GM23338 (cell line): ENCODE results near the gene ZNF322. TPM values are rescaled to one million over a fixed set of nuclear protein-coding genes. Genes with fewer than 3 reads are reported as not detected.

Experiments
- ATAC-seq: fragments of 200-7000 bp; cut with Tn5 transposase; 3 replicates; pipeline ENCODE4 v1.9.1; 2020
- DNase-seq: peaks from one replicate; pipeline ENCODE4 v3.0.0-alpha.2; 2015; ENCODE audit warnings: low spot score
- H2AFZ ChIP-seq: fragments of 200-600 bp; sonication (generic); 2 replicates; pipeline ENCODE4 v1.8.0; 2016; ENCODE audit warnings: antibody characterized with exemption, mild to moderate bottlenecking, moderate library complexity
- H3F3A ChIP-seq: fragments of 200-600 bp; sonication (generic); replicated peaks from 2 replicates; pipeline ENCODE4 v1.8.0; 2017; ENCODE audit warnings: antibody characterized with exemption, mixed run types, low read depth
- H3K27ac ChIP-seq: fragments of 200-600 bp; sonication (generic); 2 replicates; pipeline ENCODE4 v1.6.1; 2016; ENCODE audit warnings: low read depth
- H3K27me3 ChIP-seq: fragments of 200-600 bp; sonication (generic); 2 replicates; pipeline ENCODE4 v1.8.0; 2016; ENCODE audit warnings: mild to moderate bottlenecking, mixed run types, moderate library complexity; ENCODE audit not compliant: insufficient read depth
- H3K36me3 ChIP-seq: fragments of 200-600 bp; sonication (generic); 2 replicates; pipeline ENCODE4 v1.8.0; 2016; ENCODE audit warnings: mild to moderate bottlenecking; ENCODE audit not compliant: insufficient read depth
- H3K4me1 ChIP-seq: fragments of 200-600 bp; sonication (generic); 2 replicates; pipeline ENCODE4 v1.8.0; 2016; ENCODE audit warnings: mild to moderate bottlenecking, moderate library complexity; ENCODE audit not compliant: insufficient read depth
- H3K4me2 ChIP-seq: fragments of 200-600 bp; sonication (generic); 2 replicates; pipeline ENCODE4 v1.7.1; 2017; ENCODE audit warnings: mixed run types
- H3K4me3 ChIP-seq: fragments of 200-600 bp; sonication (generic); 2 replicates; pipeline ENCODE4 v1.6.1; 2016; ENCODE audit warnings: mixed run types
- H3K79me2 ChIP-seq: fragments of 200-600 bp; sonication (generic); replicated peaks from 2 replicates; pipeline ENCODE4 v1.8.0; 2017; ENCODE audit warnings: mild to moderate bottlenecking; ENCODE audit not compliant: insufficient read depth
- H3K9me2 ChIP-seq: fragments of 200-600 bp; sonication (generic); 2 replicates; pipeline ENCODE4 v1.8.0; 2017; ENCODE audit not compliant: insufficient read depth
- H4K20me1 ChIP-seq: fragments of 200-600 bp; sonication (generic); replicated peaks from 2 replicates; pipeline ENCODE4 v1.8.0; 2017; ENCODE audit warnings: mild to moderate bottlenecking; ENCODE audit not compliant: insufficient read depth
- H3K27ac Mint-ChIP-seq: 2 replicates; pipeline ENCODE4 v1.8.0; 2020; ENCODE audit warnings: inconsistent platforms, mild to moderate bottlenecking, moderate library complexity, mixed read lengths
- H3K27me3 Mint-ChIP-seq: 3 replicates; pipeline ENCODE4 v1.8.0; 2022; ENCODE audit warnings: low read depth, mild to moderate bottlenecking, moderate library complexity, mixed read lengths, inconsistent platforms; ENCODE audit not compliant: insufficient read depth, poor library complexity
- H3K36me3 Mint-ChIP-seq: 3 replicates; pipeline ENCODE4 v1.8.0; 2021; ENCODE audit warnings: low read depth, mild to moderate bottlenecking, inconsistent platforms, moderate library complexity, mixed read lengths
- H3K4me1 Mint-ChIP-seq: 3 replicates; pipeline ENCODE4 v1.8.0; 2020; ENCODE audit warnings: mild to moderate bottlenecking, inconsistent platforms, mixed read lengths
- H3K4me3 Mint-ChIP-seq: 3 replicates; pipeline ENCODE4 v1.8.0; 2021; ENCODE audit warnings: moderate library complexity, mild to moderate bottlenecking, inconsistent platforms, mixed read lengths
- H3K9me3 Mint-ChIP-seq: 3 replicates; pipeline ENCODE4 v1.8.0; 2020; ENCODE audit warnings: moderate library complexity, mild to moderate bottlenecking, inconsistent platforms, mixed read lengths
- CREB1 ChIP-seq: fragments of 250-450 bp; sonication (Bioruptor Pico); IDR thresholded peaks from 2 replicates; pipeline ENCODE4 v1.5.0; 2020; ENCODE audit warnings: low read depth, mild to moderate bottlenecking, moderate library complexity
- EZH2 ChIP-seq: fragments of 200-600 bp; sonication (generic); IDR thresholded peaks from one replicate; pipeline ENCODE4 v1.8.0; 2017; ENCODE audit warnings: antibody characterized with exemption, mild to moderate bottlenecking, low read depth; ENCODE audit not compliant: unreplicated experiment
- EZH2phosphoT487 ChIP-seq: fragments of 200-600 bp; sonication (generic); IDR thresholded peaks from one replicate; pipeline ENCODE4 v1.8.1; 2018; ENCODE audit warnings: antibody characterized with exemption; ENCODE audit not compliant: unreplicated experiment
- NANOG ChIP-seq: IDR thresholded peaks from 2 replicates; pipeline ENCODE4 v1.6.1; 2016; ENCODE audit warnings: antibody characterized with exemption, borderline replicate concordance
- STAT1 ChIP-seq: IDR thresholded peaks from one replicate; pipeline ENCODE4 v1.6.1; 2016; ENCODE audit warnings: antibody characterized with exemption; ENCODE audit not compliant: unreplicated experiment
- ZNF114 ChIP-seq: fragments of 250-450 bp; sonication (Bioruptor Pico); IDR thresholded peaks from 2 replicates; pipeline ENCODE4 v1.5.0; 2020; ENCODE audit warnings: mild to moderate bottlenecking, moderate library complexity
- ZNF331 ChIP-seq: fragments of 250-450 bp; sonication (Bioruptor Pico); IDR thresholded peaks from 2 replicates; pipeline ENCODE4 v1.5.0; 2020; ENCODE audit warnings: low read depth, mild to moderate bottlenecking, moderate library complexity
- polyA plus RNA-seq: library from polyadenylated mRNA; unstranded; fragments of >200 nt; fragmentation: Nextera tagmentation; extraction: Ambion mirVana; gene quantifications from 2 replicates; pipeline ENCODE4 v1.2.1, GENCODE V29; 2016
- total RNA-seq: library from RNA; depleted of rRNA; stranded (reverse); fragments of >200 nt; shearing (Covaris generic); gene quantifications from 2 replicates; pipeline ENCODE4 v1.2.3, GENCODE V29; 2014
- TF ChIP-seq, protein P1 (sequence below): IDR thresholded peaks from one replicate; pipeline ENCODE4 v1.6.1; 2018; ENCODE audit warnings: antibody characterized with exemption; ENCODE audit not compliant: unreplicated experiment

The ZNF322 gene
- total and polyA plus RNA-seq, 2 experiments from 2014 or later: 43.3 to 61.0 TPM

DNA sequence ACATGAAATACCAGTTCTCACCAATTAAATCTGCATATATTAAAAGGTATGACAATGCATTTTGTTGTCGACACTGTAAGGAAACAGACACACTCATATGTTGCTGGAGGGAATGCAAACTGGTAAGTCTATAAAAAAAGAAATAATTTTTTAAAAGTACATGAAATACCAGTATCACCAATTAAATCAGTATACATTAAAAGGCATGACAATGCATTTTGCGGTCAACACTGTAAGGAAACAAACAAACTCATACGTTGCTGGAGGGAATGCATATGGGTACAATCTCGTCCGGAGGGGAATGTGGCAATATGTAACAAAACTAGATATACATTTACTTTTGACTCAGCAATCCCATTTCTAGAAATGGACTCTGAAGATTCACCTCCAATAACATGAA lies 6.5 kb downstream of the ZNF322 start:
- Mint-ChIP-seq H3K27ac (no peak overlapping the region), H3K36me3 (peaks cover 34% of the 10 kb centered on the region), H3K4me3 (no peak overlapping the region), H3K27me3 (no peaks in the 10 kb centered on the region), H3K9me3 (no peaks in the 10 kb centered on the region), H3K4me1 (no peaks in the 10 kb centered on the region)
- no peaks in the 10 kb centered on the region; the same call in 1 of the 2 replicates for H3K4me1 ChIP-seq
- H2AFZ ChIP-seq: no peak overlapping the region
- ATAC-seq (no peak), DNase-seq (no peak)
- H3K79me2 ChIP-seq: peaks cover 78% of the 10 kb centered on the region
- peaks cover 9% of the 10 kb centered on the region; the same call in 1 of the 2 replicates for H3K36me3 ChIP-seq
- H3K27ac ChIP-seq: no peak overlapping the region
- H3K27me3 ChIP-seq: no peaks in the 10 kb centered on the region
- no peak overlapping the region for H3K4me3 ChIP-seq
- TF ChIP-seq ZNF331 (CRISPR knock-in tag): no peak
- TF ChIP-seq EZH2phosphoT487: no peak
- TF ChIP-seq, protein P1, sequence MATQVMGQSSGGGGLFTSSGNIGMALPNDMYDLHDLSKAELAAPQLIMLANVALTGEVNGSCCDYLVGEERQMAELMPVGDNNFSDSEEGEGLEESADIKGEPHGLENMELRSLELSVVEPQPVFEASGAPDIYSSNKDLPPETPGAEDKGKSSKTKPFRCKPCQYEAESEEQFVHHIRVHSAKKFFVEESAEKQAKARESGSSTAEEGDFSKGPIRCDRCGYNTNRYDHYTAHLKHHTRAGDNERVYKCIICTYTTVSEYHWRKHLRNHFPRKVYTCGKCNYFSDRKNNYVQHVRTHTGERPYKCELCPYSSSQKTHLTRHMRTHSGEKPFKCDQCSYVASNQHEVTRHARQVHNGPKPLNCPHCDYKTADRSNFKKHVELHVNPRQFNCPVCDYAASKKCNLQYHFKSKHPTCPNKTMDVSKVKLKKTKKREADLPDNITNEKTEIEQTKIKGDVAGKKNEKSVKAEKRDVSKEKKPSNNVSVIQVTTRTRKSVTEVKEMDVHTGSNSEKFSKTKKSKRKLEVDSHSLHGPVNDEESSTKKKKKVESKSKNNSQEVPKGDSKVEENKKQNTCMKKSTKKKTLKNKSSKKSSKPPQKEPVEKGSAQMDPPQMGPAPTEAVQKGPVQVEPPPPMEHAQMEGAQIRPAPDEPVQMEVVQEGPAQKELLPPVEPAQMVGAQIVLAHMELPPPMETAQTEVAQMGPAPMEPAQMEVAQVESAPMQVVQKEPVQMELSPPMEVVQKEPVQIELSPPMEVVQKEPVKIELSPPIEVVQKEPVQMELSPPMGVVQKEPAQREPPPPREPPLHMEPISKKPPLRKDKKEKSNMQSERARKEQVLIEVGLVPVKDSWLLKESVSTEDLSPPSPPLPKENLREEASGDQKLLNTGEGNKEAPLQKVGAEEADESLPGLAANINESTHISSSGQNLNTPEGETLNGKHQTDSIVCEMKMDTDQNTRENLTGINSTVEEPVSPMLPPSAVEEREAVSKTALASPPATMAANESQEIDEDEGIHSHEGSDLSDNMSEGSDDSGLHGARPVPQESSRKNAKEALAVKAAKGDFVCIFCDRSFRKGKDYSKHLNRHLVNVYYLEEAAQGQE: no peak
- TF ChIP-seq EZH2: no peak
- peaks cover 16% of the 10 kb centered on the region; the same call in 1 of the 2 replicates for H4K20me1 ChIP-seq
- H3F3A ChIP-seq: no peaks in the 10 kb centered on the region
- no peak overlapping the region for H3K4me2 ChIP-seq
- H3K9me2 ChIP-seq: no peaks in the 10 kb centered on the region

DNA sequence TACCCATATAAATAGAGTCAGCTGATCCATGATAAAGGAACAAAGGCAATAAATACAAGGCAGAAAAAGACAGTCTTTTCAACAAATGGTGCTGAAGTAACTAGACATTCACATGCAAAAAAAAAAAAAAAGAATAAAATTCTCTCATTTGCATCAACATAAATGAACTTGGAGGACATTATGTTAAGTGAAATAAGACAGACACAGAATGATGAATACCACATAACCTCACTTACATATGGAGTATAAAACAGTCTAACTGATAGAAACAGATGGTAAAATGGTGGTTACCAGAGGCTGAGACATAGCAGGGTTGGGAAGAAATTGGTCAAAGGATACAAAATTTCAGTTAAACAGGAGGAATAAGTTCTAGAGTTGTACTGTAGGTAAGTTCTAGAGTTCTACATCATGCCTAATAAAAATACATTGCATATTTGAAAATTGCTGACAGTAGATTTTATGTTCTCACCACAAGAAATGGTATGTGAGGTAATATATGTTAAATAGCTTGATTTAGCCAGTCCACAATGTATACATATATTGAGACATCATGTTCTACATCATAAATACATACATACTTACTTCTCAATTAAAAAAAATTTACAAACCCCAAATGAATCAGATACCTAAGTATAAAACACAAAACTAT lies 8.3 kb downstream of the ZNF322 start:
- ATAC-seq (no peak), DNase-seq (no peak)
- H2AFZ ChIP-seq: no peak overlapping the region
- peaks cover 24% of the 10 kb centered on the region for H4K20me1 ChIP-seq
- peaks cover 7% of the 10 kb centered on the region; the same call in 1 of the 2 replicates for H3K36me3 ChIP-seq
- TF ChIP-seq ZNF114 (CRISPR knock-in tag) (no peak), CREB1 (no peak), EZH2 (no peak), ZNF331 (CRISPR knock-in tag) (no peak), STAT1 (no peak), NANOG (no peak)
- H3K27me3 ChIP-seq: no peaks in the 10 kb centered on the region
- Mint-ChIP-seq H3K4me3 (no peak overlapping the region), H3K36me3 (peaks cover 31% of the 10 kb centered on the region), H3K9me3 (no peaks in the 10 kb centered on the region), H3K27ac (no peak overlapping the region), H3K27me3 (no peaks in the 10 kb centered on the region), H3K4me1 (no peaks in the 10 kb centered on the region)
- H3K4me3 ChIP-seq: no peak overlapping the region
- H3F3A ChIP-seq: no peaks in the 10 kb centered on the region
- H3K4me2 ChIP-seq: no peak overlapping the region
- no peaks in the 10 kb centered on the region for H3K9me2 ChIP-seq
- peaks cover 78% of the 10 kb centered on the region for H3K79me2 ChIP-seq
- H3K4me1 ChIP-seq: no peaks in the 10 kb centered on the region
- H3K27ac ChIP-seq: no peak overlapping the region
